ACC112 (cell line): ENCODE results near the gene SPATA19.

Source experiments
- H2AFZ ChIP-seq: fragments of 200-600 bp; sonication (generic); one replicate; pipeline ENCODE4 v1.6.0; 2017; ENCODE audit warnings: antibody characterized with exemption, low read length; ENCODE audit not compliant: unreplicated experiment
- H3K27ac ChIP-seq: fragments of 200-600 bp; sonication (generic); 2 replicates; pipeline ENCODE4 v1.5.1; 2014; ENCODE audit warnings: low read depth, mild to moderate bottlenecking, antibody characterized with exemption, low read length, moderate library complexity
- H3K27me3 ChIP-seq: fragments of 200-600 bp; sonication (generic); 2 replicates; pipeline ENCODE4 v1.6.1; 2014; ENCODE audit warnings: mild to moderate bottlenecking, antibody characterized with exemption, low read length, moderate library complexity, mixed read lengths; ENCODE audit not compliant: insufficient read depth
- H3K36me3 ChIP-seq: fragments of 200-600 bp; sonication (generic); 2 replicates; pipeline ENCODE4 v1.6.1; 2016; ENCODE audit warnings: mild to moderate bottlenecking, antibody characterized with exemption, low read length, moderate library complexity, mixed read lengths; ENCODE audit not compliant: insufficient read depth
- H3K4me1 ChIP-seq: fragments of 200-600 bp; sonication (generic); one replicate; pipeline ENCODE4 v1.6.1; 2016; ENCODE audit warnings: low read length, mixed read lengths; ENCODE audit not compliant: insufficient read depth, unreplicated experiment, control insufficient read depth
- H3K4me3 ChIP-seq: fragments of 200-600 bp; sonication (generic); 2 replicates; pipeline ENCODE4 v1.5.1; 2014; ENCODE audit warnings: mild to moderate bottlenecking, low read depth, low read length
- H3K79me2 ChIP-seq: fragments of 200-600 bp; sonication (generic); one replicate; pipeline ENCODE4 v1.6.0; 2016; ENCODE audit warnings: low read length; ENCODE audit not compliant: control insufficient read depth, unreplicated experiment, insufficient read depth

The SPATA19 gene

GRCh38 chr11:133827556-133827955 lies 17.8 kb downstream of the SPATA19 start:
- no peaks in the 10 kb centered on the region for H3K79me2 ChIP-seq
- H3K27ac ChIP-seq: no peak overlapping the region
- H3K27me3 ChIP-seq: no peaks in the 10 kb centered on the region
- H2AFZ ChIP-seq: no peak overlapping the region
- no peak overlapping the region for H3K4me3 ChIP-seq
- H3K36me3 ChIP-seq: no peaks in the 10 kb centered on the region
- no peaks in the 10 kb centered on the region for H3K4me1 ChIP-seq

- no peak overlapping the region for H3K4me3 ChIP-seq
- no peaks in the 10 kb centered on the region for H3K27me3 ChIP-seq
- no peaks in the 10 kb centered on the region for H3K36me3 ChIP-seq
- no peak overlapping the region for H3K27ac ChIP-seq
- H2AFZ ChIP-seq: no peak overlapping the region
- no peaks in the 10 kb centered on the region for H3K4me1 ChIP-seq
- H3K79me2 ChIP-seq: no peaks in the 10 kb centered on the region
These were observed 18.4 kb downstream of the SPATA19 start for GRCh38 chr11:133826866-133827265.

GRCh38 chr11:133825666-133826065 lies 19.6 kb downstream of the SPATA19 start:
- Histone ChIP-seq H3K4me3 (no peak overlapping the region), H3K36me3 (no peaks in the 10 kb centered on the region), H3K27me3 (no peaks in the 10 kb centered on the region), H2AFZ (no peak overlapping the region), H3K79me2 (no peaks in the 10 kb centered on the region), H3K4me1 (no peaks in the 10 kb centered on the region), H3K27ac (no peak overlapping the region)

GRCh38 chr11:133825156-133825555 lies 20.2 kb downstream of the SPATA19 start:
- H3K79me2 ChIP-seq: no peaks in the 10 kb centered on the region
- no peaks in the 10 kb centered on the region for H3K36me3 ChIP-seq
- H3K27me3 ChIP-seq: no peaks in the 10 kb centered on the region
- H2AFZ ChIP-seq: no peak overlapping the region
- H3K4me3 ChIP-seq: no peak overlapping the region
- no peaks in the 10 kb centered on the region for H3K4me1 ChIP-seq
- H3K27ac ChIP-seq: no peak overlapping the region

- Histone ChIP-seq H3K4me1 (no peaks in the 10 kb centered on the region), H3K27ac (no peak overlapping the region), H3K4me3 (no peak overlapping the region), H2AFZ (no peak overlapping the region), H3K36me3 (no peaks in the 10 kb centered on the region), H3K27me3 (no peaks in the 10 kb centered on the region), H3K79me2 (no peaks in the 10 kb centered on the region)
These were observed 20.7 kb downstream of the SPATA19 start for GRCh38 chr11:133824593-133824992.

- H2AFZ ChIP-seq: no peak overlapping the region
- no peak overlapping the region for H3K4me3 ChIP-seq
- H3K36me3 ChIP-seq: no peaks in the 10 kb centered on the region
- H3K4me1 ChIP-seq: no peaks in the 10 kb centered on the region
- no peaks in the 10 kb centered on the region for H3K27me3 ChIP-seq
- no peaks in the 10 kb centered on the region for H3K79me2 ChIP-seq
- no peak overlapping the region for H3K27ac ChIP-seq
These were observed 21.7 kb downstream of the SPATA19 start for GRCh38 chr11:133823614-133824013.

- no peaks in the 10 kb centered on the region for H3K36me3 ChIP-seq
- H3K79me2 ChIP-seq: no peaks in the 10 kb centered on the region
These were observed 22.1 kb downstream of the SPATA19 start for GRCh38 chr11:133823211-133823610.

GRCh38 chr11:133821776-133822175 lies 23.5 kb downstream of the SPATA19 start:
- H3K36me3 ChIP-seq: no peaks in the 10 kb centered on the region
- no peaks in the 10 kb centered on the region for H3K27me3 ChIP-seq
- no peak overlapping the region for H3K4me3 ChIP-seq
- H2AFZ ChIP-seq: no peak overlapping the region
- H3K79me2 ChIP-seq: no peaks in the 10 kb centered on the region
- H3K27ac ChIP-seq: no peak overlapping the region
- no peaks in the 10 kb centered on the region for H3K4me1 ChIP-seq

More at GRCh38 chr11:133823211-133823610, 22.1 kb downstream of the SPATA19 start:
- Histone ChIP-seq H3K27me3 (no peaks in the 10 kb centered on the region), H2AFZ (no peak overlapping the region), H3K4me3 (no peak overlapping the region), H3K27ac (no peak overlapping the region), H3K4me1 (no peaks in the 10 kb centered on the region)

- H3K4me3 ChIP-seq: no peak overlapping the region
- H3K36me3 ChIP-seq: no peaks in the 10 kb centered on the region
- H3K27me3 ChIP-seq: no peaks in the 10 kb centered on the region
- no peak overlapping the region for H3K27ac ChIP-seq
- no peak overlapping the region for H2AFZ ChIP-seq
- H3K79me2 ChIP-seq: no peaks in the 10 kb centered on the region
- H3K4me1 ChIP-seq: no peaks in the 10 kb centered on the region
These were observed 25.5 kb downstream of the SPATA19 start for GRCh38 chr11:133819746-133820315.

GRCh38 chr11:133819114-133819513 lies 26.2 kb downstream of the SPATA19 start:
- Histone ChIP-seq H3K27me3 (no peaks in the 10 kb centered on the region), H2AFZ (no peak overlapping the region), H3K36me3 (no peaks in the 10 kb centered on the region), H3K27ac (no peak overlapping the region), H3K4me1 (no peaks in the 10 kb centered on the region), H3K79me2 (no peaks in the 10 kb centered on the region), H3K4me3 (no peak overlapping the region)

GRCh38 chr11:133818302-133818701 lies 27.0 kb downstream of the SPATA19 start:
- Histone ChIP-seq H3K36me3 (no peaks in the 10 kb centered on the region), H3K79me2 (no peaks in the 10 kb centered on the region), H3K4me1 (no peaks in the 10 kb centered on the region), H3K27ac (no peak overlapping the region), H3K4me3 (no peak overlapping the region), H2AFZ (no peak overlapping the region), H3K27me3 (no peaks in the 10 kb centered on the region)
